Fibroblast of gingiva (primary cell): ENCODE results near the gene TTYH3.

Source experiments
- DNase-seq: peaks from one replicate; pipeline ENCODE4 v3.0.0-alpha.2; 2011; ENCODE audit warnings: low read depth

TTYH3 gene

GRCh38 chr7:2708547-2709310, 76.9 kb downstream of the TTYH3 start:
- no peak for DNase-seq

DNA sequence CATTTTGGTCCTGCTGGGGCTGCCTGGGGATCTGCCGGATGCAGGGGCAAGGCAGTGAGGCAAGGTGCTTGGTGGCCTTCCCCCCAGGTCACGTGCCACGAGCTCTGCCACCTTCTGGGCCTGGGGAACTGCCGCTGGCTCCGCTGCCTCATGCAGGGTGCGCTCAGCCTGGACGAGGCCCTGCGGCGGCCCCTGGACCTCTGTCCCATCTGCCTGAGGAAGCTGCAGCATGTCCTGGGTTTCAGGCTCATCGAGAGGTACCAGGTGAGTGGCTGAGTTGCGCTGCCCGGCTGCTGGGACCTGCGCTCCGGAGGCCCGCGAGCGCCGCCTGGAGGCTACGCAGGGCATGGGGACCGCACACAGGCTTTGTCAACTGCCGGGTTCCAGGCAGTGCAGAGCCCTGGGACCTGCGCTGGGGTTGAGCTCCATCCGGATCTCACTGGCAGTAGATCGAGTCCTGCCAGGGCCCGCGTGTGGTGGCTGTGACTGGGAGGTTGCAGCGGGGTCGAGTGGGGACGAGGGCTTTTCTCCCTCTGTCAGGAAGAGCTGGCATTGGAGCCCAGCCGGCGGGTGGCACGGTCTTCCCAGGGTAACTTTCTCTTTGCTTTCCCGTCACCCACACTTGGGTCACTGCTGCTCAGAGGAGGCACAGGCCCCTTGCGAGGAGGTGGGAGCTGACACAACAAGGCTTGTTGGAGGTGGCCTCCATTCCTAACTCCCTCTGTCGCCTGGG, 77.9 kb downstream of the TTYH3 start:
- peak; percentile 30 for DNase-seq

- no peak for DNase-seq
These were observed 78.5 kb downstream of the TTYH3 start for GRCh38 chr7:2710286-2710655.

DNA sequence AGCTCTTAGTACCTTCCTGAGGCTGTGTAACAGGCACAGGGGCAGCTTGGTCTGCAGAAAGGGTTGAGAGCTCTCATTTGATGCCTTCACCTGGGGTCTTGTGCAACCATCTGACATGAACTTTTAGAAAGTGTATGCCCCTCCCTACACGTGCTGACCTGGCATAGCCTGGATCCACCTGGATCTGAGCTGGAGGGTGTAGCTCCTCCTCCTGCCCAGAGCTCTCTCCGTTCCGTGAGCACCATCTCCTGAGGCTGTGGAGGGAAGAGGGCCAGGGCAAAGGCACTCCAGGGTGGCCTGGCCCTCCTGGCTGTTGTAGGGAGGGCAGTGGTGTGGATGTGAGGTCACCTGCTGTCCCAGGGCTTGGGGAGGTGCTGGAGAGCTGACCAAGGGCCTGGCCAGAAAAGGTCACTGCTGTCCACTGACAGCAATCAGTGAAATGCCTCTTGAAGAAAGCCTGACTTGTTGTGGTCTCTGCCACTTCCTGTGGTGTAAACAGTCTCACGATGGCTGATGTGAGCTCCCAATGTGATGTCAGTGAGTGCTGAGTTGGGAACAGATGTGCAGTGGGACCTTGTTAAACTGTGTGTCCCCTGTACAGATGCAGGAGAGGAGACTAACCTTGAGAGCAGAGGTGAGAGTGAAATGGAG, 79.2 kb downstream of the TTYH3 start:
- DNase-seq = no peak

- DNase-seq = no peak
These were observed 80.3 kb downstream of the TTYH3 start for GRCh38 chr7:2711895-2712675.

DNA sequence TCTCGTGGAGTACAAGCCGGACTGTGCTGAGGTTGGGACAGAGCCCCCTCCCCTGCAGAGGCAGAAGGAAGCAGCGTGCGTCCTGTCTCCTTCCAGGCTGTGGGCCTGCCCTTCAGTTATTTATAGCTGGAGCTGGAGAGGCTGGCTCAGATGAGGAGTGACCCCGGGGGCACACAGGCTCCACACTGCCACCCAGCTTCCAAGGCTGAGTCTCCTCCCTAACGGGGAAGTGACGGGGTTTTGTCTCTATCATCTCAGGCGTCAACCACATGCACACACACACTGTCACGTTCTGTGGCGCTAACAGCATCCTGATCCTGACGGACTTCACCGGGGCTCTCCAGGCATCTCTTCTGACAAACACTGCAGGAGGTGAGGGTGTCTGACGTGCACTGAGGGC, 81.6 kb downstream of the TTYH3 start:
- DNase-seq = no peak

DNA sequence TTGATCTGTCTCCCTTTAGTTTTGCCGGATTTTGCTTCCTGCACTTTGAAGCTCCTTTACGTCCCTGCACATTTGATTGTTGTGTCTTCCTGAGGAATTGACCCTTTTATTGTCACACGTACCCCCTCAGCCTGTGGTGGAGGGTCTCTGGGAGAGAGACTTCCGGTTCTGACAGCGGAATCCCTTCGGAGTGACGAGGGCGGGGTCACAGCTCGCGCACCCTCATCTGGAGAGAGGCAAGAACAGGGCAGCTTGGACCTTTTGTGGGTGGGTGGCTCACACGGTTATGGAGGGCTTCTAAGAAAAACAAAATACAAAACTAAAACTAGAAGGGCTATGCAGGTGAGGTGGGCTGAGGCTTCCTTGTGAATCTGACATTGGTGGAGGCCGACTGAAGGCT, 82.2 kb downstream of the TTYH3 start:
- DNase-seq = no peak
